Brain pericyte (primary cell): ENCODE measurements around the gene TCF7L1.
A peak's percentile ranks its signal among the peaks of the same experiment; 100 is the strongest.
"Not testable (repeated sequence)": the region's sequence is repeated elsewhere in the genome, so short reads cannot be mapped to it uniquely, and the experiment has no call there.

Experiments
- DNase-seq: peaks from one replicate; pipeline ENCODE4 v3.0.0-alpha.2; 2012; ENCODE audit warnings: low read depth, low spot score

The TCF7L1 gene

GRCh38 chr2:85183076-85183475 is 49.9 kb downstream of the TCF7L1 start:
- no peak for DNase-seq

- DNase-seq, result no peak
Measured at GRCh38 chr2:85183479-85183878, 50.3 kb downstream of the TCF7L1 start.

- no peak for DNase-seq
Measured at GRCh38 chr2:85184231-85184630, 51.0 kb downstream of the TCF7L1 start.

- DNase-seq, result no peak
Measured at GRCh38 chr2:85184990-85185389, 51.8 kb downstream of the TCF7L1 start.

- no peak for DNase-seq
Measured at GRCh38 chr2:85185431-85185940, 52.3 kb downstream of the TCF7L1 start.

GRCh38 chr2:85187069-85187468 is 53.9 kb downstream of the TCF7L1 start:
- DNase-seq, result no peak

GRCh38 chr2:85188852-85189251 is 55.7 kb downstream of the TCF7L1 start:
- DNase-seq, result no peak

- no peak for DNase-seq
Measured at GRCh38 chr2:85189606-85190270, 56.5 kb downstream of the TCF7L1 start.

- no peak for DNase-seq
Measured at GRCh38 chr2:85191157-85191556, 58.0 kb downstream of the TCF7L1 start.

GRCh38 chr2:85194780-85195480 is 61.7 kb downstream of the TCF7L1 start:
- DNase-seq, result no peak

GRCh38 chr2:85195956-85196355 is 62.8 kb downstream of the TCF7L1 start:
- no peak for DNase-seq

- no peak for DNase-seq
Measured at GRCh38 chr2:85199698-85200097, 66.5 kb downstream of the TCF7L1 start.

- DNase-seq, result no peak
Measured at GRCh38 chr2:85209887-85210286, 76.7 kb downstream of the TCF7L1 start.

GRCh38 chr2:85210511-85210910 is 77.3 kb downstream of the TCF7L1 start:
- no peak for DNase-seq

- not testable (repeated sequence) for DNase-seq
Measured at GRCh38 chr2:85211606-85212005, 78.4 kb downstream of the TCF7L1 start.

- DNase-seq, result no peak
Measured at GRCh38 chr2:85212841-85213240, 79.6 kb downstream of the TCF7L1 start.

GRCh38 chr2:85213404-85213803 is 80.2 kb downstream of the TCF7L1 start:
- DNase-seq, result no peak

GRCh38 chr2:85213901-85214512 is 80.8 kb downstream of the TCF7L1 start:
- DNase-seq, result no peak

GRCh38 chr2:85215081-85215447 is 81.9 kb downstream of the TCF7L1 start:
- DNase-seq, result no peak

GRCh38 chr2:85215448-85216401 is 82.5 kb downstream of the TCF7L1 start:
- peak; percentile 38 for DNase-seq

GRCh38 chr2:85216927-85217326 is 83.7 kb downstream of the TCF7L1 start:
- DNase-seq, result no peak
